Globus pallidus (tissue), 1 donor: ENCODE data around the gene EEF1AKMT3.

ENCODE experiments used
- DNase-seq: peaks from one replicate; pipeline ENCODE4 v3.0.0-alpha.2; 2015; ENCODE audit warnings: low spot score

The EEF1AKMT3 gene

GRCh38 chr12:57783861-57784260, 11.4 kb downstream of the EEF1AKMT3 start:
- no peak for DNase-seq

GRCh38 chr12:57793920-57794319, 21.5 kb downstream of the EEF1AKMT3 start:
- no peak for DNase-seq

GRCh38 chr12:57795354-57795753, 22.9 kb downstream of the EEF1AKMT3 start:
- no peak for DNase-seq

GRCh38 chr12:57796996-57797395, 24.6 kb downstream of the EEF1AKMT3 start:
- no peak for DNase-seq

- no peak for DNase-seq
Measured at GRCh38 chr12:57797933-57798332, 25.5 kb downstream of the EEF1AKMT3 start.

- DNase-seq: no peak
Measured at GRCh38 chr12:57800965-57801364, 28.6 kb downstream of the EEF1AKMT3 start.

- DNase-seq: no peak
Measured at GRCh38 chr12:57802607-57803006, 30.2 kb downstream of the EEF1AKMT3 start.

GRCh38 chr12:57803319-57803893, 31.0 kb downstream of the EEF1AKMT3 start:
- DNase-seq: no peak

- no peak for DNase-seq
Measured at GRCh38 chr12:57806677-57807076, 34.3 kb downstream of the EEF1AKMT3 start.

GRCh38 chr12:57807285-57807684, 34.9 kb downstream of the EEF1AKMT3 start:
- DNase-seq: no peak

GRCh38 chr12:57808351-57808750, 35.9 kb downstream of the EEF1AKMT3 start:
- no peak for DNase-seq

- no peak for DNase-seq
Measured at GRCh38 chr12:57809425-57809824, 37.0 kb downstream of the EEF1AKMT3 start.

- no peak for DNase-seq
Measured at GRCh38 chr12:57810450-57810849, 38.0 kb downstream of the EEF1AKMT3 start.

- no peak for DNase-seq
Measured at GRCh38 chr12:57811028-57811755, 38.8 kb downstream of the EEF1AKMT3 start.

- no peak for DNase-seq
Measured at GRCh38 chr12:57813111-57813970, 40.9 kb downstream of the EEF1AKMT3 start.

GRCh38 chr12:57813971-57814772, 41.8 kb downstream of the EEF1AKMT3 start:
- DNase-seq: no peak

- DNase-seq: no peak
Measured at GRCh38 chr12:57815177-57816000, 43.0 kb downstream of the EEF1AKMT3 start.

GRCh38 chr12:57816001-57816854, 43.8 kb downstream of the EEF1AKMT3 start:
- DNase-seq: no peak

- DNase-seq: no peak
Measured at GRCh38 chr12:57816855-57817151, 44.4 kb downstream of the EEF1AKMT3 start.

- DNase-seq: peak; percentile 20
Measured at GRCh38 chr12:57817261-57817989, 45.0 kb downstream of the EEF1AKMT3 start.
